Stimulated activated CD8-positive, alpha-beta memory T cell treated with anti-CD3 and anti-CD28 coated beads, Interleukin-15, amount 100 ng/mL, for 4 hours (primary cell): ENCODE results near the gene ZGPAT.
"Not testable (repeated sequence)": the region's sequence is repeated elsewhere in the genome, so short reads cannot be mapped to it uniquely, and the experiment has no call there.

ENCODE experiments used
- DNase-seq, 2 donors: peaks; one replicate each; pipeline ENCODE4 v3.0.0-alpha.2; 2020; ENCODE audit warnings: low read depth in 2 of 2

Gene ZGPAT, protein sequence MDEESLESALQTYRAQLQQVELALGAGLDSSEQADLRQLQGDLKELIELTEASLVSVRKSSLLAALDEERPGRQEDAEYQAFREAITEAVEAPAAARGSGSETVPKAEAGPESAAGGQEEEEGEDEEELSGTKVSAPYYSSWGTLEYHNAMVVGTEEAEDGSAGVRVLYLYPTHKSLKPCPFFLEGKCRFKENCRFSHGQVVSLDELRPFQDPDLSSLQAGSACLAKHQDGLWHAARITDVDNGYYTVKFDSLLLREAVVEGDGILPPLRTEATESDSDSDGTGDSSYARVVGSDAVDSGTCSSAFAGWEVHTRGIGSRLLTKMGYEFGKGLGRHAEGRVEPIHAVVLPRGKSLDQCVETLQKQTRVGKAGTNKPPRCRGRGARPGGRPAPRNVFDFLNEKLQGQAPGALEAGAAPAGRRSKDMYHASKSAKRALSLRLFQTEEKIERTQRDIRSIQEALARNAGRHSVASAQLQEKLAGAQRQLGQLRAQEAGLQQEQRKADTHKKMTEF

GRCh38 chr20:63707558-63708300, at the start of gene ZGPAT, which contains the start of gene ARFRP1:
Gene ZGPAT (plus strand): TSS chr20:63708039. CDS start chr20:63708581, 542 bp downstream.
Gene ARFRP1 (minus strand): TSS chr20:63707976. CDS start chr20:63707091, 885 bp downstream.
- DNase-seq, result peak; percentile 71 to 77

- DNase-seq, result no peak
These were observed 49.1 kb upstream of the ZGPAT start for GRCh38 chr20:63658749-63659187.

- DNase-seq, result no peak
These were observed 48.5 kb upstream of the ZGPAT start for GRCh38 chr20:63659370-63659769.

- DNase-seq, result not testable (repeated sequence)
These were observed 47.7 kb upstream of the ZGPAT start for GRCh38 chr20:63660174-63660573.

DNA sequence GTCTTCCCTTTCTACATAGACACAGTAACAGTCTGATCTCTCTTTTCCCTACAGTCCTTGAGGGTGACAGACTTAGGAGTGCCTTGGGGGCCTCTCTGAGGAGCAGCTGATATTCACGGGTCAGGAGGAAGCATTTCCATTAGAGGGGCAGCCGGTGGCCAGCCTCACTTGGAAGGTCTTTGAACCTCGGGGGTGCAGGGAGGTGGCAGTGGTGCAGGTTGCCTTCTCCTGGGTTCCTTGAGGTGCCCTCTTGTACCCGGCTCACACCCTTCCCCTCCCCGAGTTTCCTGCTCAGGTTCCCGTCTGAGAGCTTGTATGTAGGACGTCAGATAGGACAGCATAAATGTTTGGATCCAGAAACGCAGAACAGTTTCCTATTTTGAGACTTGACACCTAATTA, 47.2 kb upstream of the ZGPAT start:
- DNase-seq, result no peak

DNA sequence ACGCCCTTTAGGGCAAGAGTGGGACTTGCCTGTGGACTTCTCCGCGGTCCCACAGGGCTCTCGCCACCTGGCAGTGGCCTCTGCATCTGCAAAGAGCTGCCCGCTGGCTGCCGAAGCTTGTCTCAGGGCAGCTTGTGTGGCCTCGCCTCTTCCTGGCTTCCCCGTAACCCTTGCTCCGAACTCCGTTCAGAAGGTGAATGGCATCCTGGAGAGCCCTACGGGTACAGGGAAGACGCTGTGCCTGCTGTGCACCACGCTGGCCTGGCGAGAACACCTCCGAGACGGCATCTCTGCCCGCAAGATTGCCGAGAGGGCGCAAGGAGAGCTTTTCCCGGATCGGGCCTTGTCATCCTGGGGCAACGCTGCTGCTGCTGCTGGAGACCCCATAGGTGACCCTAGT, 46.7 kb upstream of the ZGPAT start:
- DNase-seq, result no peak

DNA sequence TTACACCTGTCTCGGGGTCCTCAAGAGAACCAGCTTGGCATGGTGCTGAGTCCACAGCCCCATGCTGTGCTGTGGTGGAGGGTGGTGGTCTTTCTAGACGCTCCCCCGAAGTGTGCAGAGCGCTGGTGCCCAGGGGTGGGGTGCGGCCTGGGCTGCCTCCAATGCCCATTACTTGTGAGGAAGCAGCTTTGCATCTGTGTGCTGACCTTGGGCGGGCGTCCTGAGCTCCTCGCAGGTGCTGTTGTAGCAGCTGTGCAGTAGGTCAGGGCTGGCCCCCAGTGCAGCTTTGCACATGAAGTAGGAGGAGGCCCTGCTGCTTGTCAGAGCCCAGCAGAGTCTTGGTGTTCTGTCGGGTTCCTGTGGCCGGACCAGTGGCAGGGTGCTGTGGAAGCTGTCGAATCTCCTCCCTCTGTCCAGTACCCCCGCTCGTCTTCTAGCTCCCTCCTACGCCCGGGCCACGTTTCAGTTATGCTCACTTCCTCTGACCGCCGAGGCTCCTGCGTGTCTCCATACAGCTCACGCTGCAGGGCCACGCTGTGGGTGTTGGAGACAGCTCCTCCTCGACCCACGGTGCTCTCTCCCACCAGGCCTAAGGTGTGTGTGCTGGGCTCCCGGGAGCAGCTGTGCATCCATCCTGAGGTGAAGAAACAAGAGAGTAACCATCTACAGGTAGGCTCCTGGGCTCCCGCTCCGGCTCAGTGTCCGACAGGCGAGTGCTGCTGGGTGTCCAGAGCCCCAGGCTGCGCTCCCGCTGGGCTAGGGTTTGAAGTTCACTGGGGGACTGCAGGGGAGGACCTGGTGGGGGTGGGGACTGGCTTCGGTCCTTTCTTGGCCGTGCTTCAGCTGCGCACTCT, 45.7 kb upstream of the ZGPAT start:
- no peak for DNase-seq

GRCh38 chr20:63662813-63663189, 45.0 kb upstream of the ZGPAT start:
- DNase-seq, result no peak

DNA sequence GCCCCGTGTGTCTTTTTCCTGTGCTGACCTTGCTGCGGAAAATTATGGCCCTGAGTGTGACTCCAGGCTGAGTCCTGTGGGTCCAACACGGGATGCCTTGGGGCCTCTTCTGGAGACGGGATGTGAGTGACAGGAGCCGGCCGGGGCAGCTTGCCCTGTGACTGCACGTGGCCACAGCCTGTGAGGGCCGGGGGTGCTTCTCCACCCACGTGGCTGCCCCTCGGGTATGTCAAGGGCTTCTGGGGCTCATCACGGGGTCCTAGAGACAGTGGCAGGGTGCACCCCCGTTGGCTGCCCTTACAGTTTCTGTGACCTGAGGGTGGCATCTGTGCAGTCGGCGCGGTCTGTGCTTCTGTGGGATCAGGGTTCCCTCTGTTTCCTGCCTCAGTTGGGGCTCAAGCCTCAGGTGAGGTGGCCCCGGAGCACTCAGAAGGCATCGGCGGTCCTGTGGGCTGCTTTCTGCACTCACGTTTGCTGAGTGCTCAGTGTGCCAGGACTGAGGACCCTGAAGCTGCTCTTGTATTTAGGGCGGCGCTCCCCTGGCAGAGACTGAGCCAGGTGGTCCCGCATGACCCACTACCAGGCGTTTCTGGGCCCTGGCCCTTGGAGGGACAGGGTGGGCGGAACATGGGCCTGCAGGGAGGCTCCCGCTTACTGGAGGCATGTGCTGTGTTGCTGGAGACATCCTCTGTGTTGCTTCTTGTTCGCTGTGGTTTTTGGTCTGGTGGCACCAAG, 44.3 kb upstream of the ZGPAT start:
- DNase-seq, result no peak

DNA sequence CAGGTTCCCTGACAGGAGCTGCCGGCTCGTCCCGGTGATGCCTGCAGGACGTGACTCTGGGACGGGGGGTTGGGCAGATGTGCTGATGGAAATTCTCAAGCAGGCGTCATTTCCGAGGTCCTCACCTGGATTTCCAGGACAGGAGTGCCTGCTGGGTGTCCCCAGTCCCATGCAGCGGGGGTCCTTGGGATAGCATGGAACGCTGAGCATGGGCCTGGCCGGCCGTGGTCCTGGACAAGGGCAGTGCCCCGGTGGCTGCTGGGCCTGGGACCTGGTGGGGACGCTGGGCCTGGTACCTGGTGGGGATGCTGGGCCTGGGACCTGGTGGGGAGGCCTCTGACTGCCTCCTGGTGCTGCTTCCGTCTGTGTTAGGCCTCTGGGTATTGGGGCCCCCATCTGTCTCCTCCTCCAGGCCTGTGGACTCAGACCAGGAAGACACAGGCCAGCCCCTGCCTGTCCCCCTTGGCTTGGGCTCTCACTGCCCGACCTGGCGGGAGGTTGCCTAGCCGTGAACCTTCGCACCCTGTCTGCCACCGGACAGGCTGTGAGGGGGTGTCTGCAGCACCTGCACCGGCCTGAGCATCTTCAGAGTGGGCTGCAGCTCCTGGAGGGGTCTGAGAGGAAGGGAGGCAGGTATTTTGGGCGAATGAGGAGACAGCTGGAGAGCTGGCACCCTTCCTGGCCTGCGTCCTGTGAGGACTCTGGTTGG, 43.5 kb upstream of the ZGPAT start:
- no peak for DNase-seq

GRCh38 chr20:63664861-63665594, 42.8 kb upstream of the ZGPAT start:
- no peak for DNase-seq

DNA sequence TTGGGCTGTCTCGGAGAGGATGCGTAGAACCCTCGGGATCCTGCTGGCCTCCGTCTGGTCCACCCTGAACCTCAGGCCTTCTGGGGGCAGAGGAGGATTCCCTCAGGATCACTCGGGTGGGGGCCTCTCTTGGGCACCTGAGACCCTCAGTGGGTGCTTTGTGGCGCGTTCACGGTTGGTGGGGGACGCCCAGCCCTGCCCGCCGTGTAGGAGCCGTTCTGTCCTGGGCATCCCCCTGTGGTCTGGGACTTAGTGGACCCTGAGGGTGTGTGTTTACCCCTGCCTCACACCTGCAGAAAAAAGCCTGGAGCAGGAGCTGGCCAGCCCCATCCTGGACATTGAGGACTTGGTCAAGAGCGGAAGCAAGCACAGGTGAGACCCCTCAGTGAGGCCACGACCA, 42.1 kb upstream of the ZGPAT start:
- DNase-seq, result no peak

DNA sequence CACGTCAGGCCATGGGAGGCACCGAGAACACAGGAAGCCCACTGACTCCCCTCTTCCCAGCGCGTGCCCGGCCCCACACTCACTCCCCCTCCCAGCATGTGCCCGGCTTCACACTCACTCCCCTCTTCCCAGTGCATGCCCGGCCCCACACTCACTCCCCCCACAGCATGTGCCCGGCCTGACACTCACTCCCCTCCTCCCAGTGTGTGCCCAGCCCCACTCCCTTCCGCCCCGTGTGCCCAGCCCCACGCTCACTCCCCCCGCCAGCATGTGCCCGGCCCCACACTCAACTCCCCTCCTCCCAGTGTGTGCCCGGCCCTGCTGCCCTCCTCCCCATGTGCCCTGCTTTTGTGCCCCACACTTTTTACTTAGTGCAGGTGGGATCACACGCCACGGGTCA, 40.0 kb upstream of the ZGPAT start:
- DNase-seq, result no peak

DNA sequence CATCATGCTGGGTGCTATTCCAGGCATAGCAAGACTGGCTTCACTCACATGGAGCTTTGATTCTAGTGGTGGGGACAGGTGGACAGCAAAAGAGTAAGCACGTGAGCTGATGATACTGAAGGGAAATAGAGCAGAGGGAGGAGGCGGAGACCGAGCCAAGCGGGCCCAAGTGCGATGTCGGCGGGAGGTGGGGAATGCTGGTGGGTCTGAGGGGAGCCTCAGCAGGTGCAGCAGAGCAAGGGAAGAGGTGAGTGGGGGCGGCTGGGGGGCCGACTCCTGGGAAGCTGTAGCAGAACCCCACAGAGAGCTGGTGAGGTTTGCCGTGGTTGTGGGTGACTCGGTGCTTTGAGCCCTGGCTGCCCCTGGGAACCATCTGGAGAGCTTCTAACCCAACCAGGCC, 39.5 kb upstream of the ZGPAT start:
- no peak for DNase-seq

- not testable (repeated sequence) for DNase-seq
These were observed 36.1 kb upstream of the ZGPAT start for GRCh38 chr20:63671695-63672094.

GRCh38 chr20:63672666-63673065, 35.2 kb upstream of the ZGPAT start:
- DNase-seq, result no peak

DNA sequence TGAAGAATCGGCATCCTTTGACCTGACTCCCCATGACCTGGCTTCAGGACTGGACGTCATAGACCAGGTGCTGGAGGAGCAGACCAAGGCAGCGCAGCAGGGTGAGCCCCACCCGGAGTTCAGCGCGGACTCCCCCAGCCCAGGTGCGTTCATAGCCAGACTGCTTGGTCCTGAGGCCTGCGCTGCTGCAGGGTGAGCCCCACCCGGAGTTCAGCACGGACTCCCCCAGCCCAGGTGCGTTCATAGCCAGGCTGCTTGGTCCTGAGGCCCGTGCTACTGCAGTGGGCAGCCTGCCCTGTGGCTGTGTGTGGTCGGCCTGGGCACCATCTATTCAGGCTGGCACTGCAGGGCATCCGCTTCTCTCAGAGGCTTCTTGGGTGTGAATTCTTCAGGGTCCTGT, 33.9 kb upstream of the ZGPAT start:
- DNase-seq, result no peak

GRCh38 chr20:63675681-63676368, 32.0 kb upstream of the ZGPAT start:
- DNase-seq, result no peak

- DNase-seq, result no peak
These were observed 29.8 kb upstream of the ZGPAT start for GRCh38 chr20:63678071-63678470.
